ENCODE data around the gene MRPL46.

DNA sequence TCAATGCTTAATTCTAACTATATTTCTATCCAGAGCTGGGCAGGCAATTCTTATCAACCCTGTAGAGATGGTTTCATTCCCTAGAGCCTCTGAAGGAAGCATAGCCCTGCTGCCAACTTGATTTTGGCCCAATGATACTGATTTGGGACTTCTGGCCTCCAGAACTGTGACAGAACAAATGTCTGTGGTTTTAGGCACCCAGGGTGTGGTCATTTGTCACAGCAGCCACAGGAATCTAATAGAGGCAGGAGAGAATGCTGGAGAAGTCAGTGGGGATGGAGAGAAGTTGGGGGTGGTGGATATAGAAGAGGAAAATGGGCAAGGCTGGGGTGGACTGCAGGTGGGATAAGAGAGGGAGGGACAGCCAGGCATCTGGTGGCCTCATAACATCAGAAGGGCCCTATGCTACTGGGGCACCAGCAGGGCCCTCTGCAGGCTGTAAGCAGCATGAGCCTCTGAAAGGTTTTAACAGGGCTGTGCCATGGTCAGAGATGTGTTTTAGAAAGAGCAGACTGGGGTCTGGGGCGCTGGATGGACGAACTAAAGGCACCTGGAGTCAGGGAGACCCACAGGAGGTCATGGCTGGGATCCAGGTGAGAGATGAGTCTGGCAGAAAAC, 20.1 kb upstream of the MRPL46 start:
- TF ChIP-seq POLR2AphosphoS5 (IDR thresholded peaks at IDR 0.05) (no peak), CTCF (IDR thresholded peaks at IDR 0.05) (no peak), EP300 (IDR thresholded peaks at IDR 0.05; ENCODE audit: low read depth) (no peak)

All from transverse colon (tissue), 4 donors.